Liver (tissue), 9 donors: ENCODE data around the gene WSCD2. TPM values are rescaled to one million over a fixed set of nuclear protein-coding genes. Genes with fewer than 3 reads are reported as not detected.

ENCODE experiments used
- DNase-seq: peaks from one replicate; pipeline ENCODE4 v3.0.0-alpha.2; 2017; ENCODE audit warnings: low spot score
- H3K27ac ChIP-seq, 2 donors: one replicate each; pipeline ENCODE4 v1.7.0; 2013; ENCODE audit warnings: inconsistent platforms in 2 of 2, low read length in 2 of 2, control low read depth in 1 of 2, low read depth in 1 of 2, mild to moderate bottlenecking in 1 of 2
- H3K27me3 ChIP-seq, 4 donors: one replicate each; pipeline versions ENCODE4 v1.6.1 to v1.7.0; 2013; ENCODE audit warnings: low read length in 3 of 4, inconsistent platforms in 1 of 4, mild to moderate bottlenecking in 1 of 4, moderate library complexity in 1 of 4; ENCODE audit not compliant: control insufficient read depth in 4 of 4, insufficient read depth in 4 of 4
- H3K36me3 ChIP-seq, 4 donors: one replicate each; pipeline versions ENCODE4 v1.6.1 to v1.7.0; 2013; ENCODE audit warnings: low read length in 3 of 4, mild to moderate bottlenecking in 3 of 4, low read depth in 1 of 4, moderate library complexity in 1 of 4; ENCODE audit not compliant: control insufficient read depth in 4 of 4, insufficient read depth in 3 of 4
- H3K4me1 ChIP-seq, 4 donors: one replicate each; pipeline versions ENCODE4 v1.6.1 to v1.7.0; 2013; ENCODE audit warnings: low read length in 3 of 4, mild to moderate bottlenecking in 3 of 4, moderate library complexity in 1 of 4; ENCODE audit not compliant: control insufficient read depth in 4 of 4, insufficient read depth in 4 of 4
- H3K4me3 ChIP-seq, 3 donors: one replicate each; pipeline versions ENCODE4 v1.6.1 to v1.7.0; 2013; ENCODE audit warnings: low read length in 3 of 3, control low read depth in 1 of 3, low read depth in 1 of 3, mild to moderate bottlenecking in 1 of 3
- H3K9ac ChIP-seq, 2 donors: one replicate each; pipeline ENCODE4 v1.7.0; 2013; ENCODE audit warnings: low read length in 2 of 2, mild to moderate bottlenecking in 2 of 2, moderate library complexity in 2 of 2, control low read depth in 1 of 2, low read depth in 1 of 2
- H3K9me3 ChIP-seq, 4 donors: one replicate each; pipeline versions ENCODE4 v1.6.1 to v1.7.0; 2013; ENCODE audit warnings: low read length in 3 of 4; ENCODE audit not compliant: control insufficient read depth in 4 of 4
- CTCF ChIP-seq: fragments of 150-350 bp; IDR thresholded peaks from 2 replicates; pipeline ENCODE4 v1.5.1; 2017; ENCODE audit warnings: improper control_type of control experiment, low read depth, low read length; ENCODE audit not compliant: missing input control
- EGR1 ChIP-seq, 2 donors: IDR thresholded peaks; 2 replicates each; pipeline ENCODE4 v1.6.1; 2016 to 2018; ENCODE audit warnings: antibody characterized with exemption in 2 of 2, low read depth in 2 of 2
- FOXA1 ChIP-seq: IDR thresholded peaks from 2 replicates; pipeline ENCODE4 v1.6.1; 2016; ENCODE audit warnings: antibody characterized with exemption
- GABPA ChIP-seq, 2 donors: IDR thresholded peaks in 1 of 2; conservative IDR thresholded peaks in 1 of 2; 2 replicates each; pipeline ENCODE4 v1.6.1; 2016; ENCODE audit warnings: antibody characterized with exemption in 2 of 2, mild to moderate bottlenecking in 1 of 2, moderate library complexity in 1 of 2
- HNF4A ChIP-seq, 2 donors: conservative IDR thresholded peaks; 2 replicates each; pipeline ENCODE4 v1.6.1; 2016; ENCODE audit warnings: antibody characterized with exemption in 2 of 2, mild to moderate bottlenecking in 2 of 2
- HNF4G ChIP-seq: IDR thresholded peaks from 2 replicates; pipeline ENCODE4 v1.6.1; 2016; ENCODE audit warnings: antibody characterized with exemption
- JUND ChIP-seq, 2 donors: IDR thresholded peaks; 2 replicates each; pipeline ENCODE4 v1.6.1; 2016; ENCODE audit warnings: antibody characterized with exemption in 2 of 2
- MAX ChIP-seq: IDR thresholded peaks from 2 replicates; pipeline ENCODE4 v1.6.1; 2016; ENCODE audit warnings: antibody characterized with exemption
- NR2F2 ChIP-seq: IDR thresholded peaks from 2 replicates; pipeline ENCODE4 v1.6.1; 2016; ENCODE audit warnings: antibody characterized with exemption
- RAD21 ChIP-seq, 2 donors: IDR thresholded peaks; 2 replicates each; pipeline ENCODE4 v1.6.1; 2016; ENCODE audit warnings: antibody characterized with exemption in 2 of 2, mild to moderate bottlenecking in 2 of 2
- RXRA ChIP-seq, 2 donors: IDR thresholded peaks; 2 replicates each; pipeline ENCODE4 v1.6.1; 2017 to 2018; ENCODE audit warnings: antibody characterized with exemption in 2 of 2, mild to moderate bottlenecking in 1 of 2
- SP1 ChIP-seq: IDR thresholded peaks from 2 replicates; pipeline ENCODE4 v1.6.1; 2018; ENCODE audit warnings: antibody characterized with exemption, mild to moderate bottlenecking
- TAF1 ChIP-seq: conservative IDR thresholded peaks from 2 replicates; pipeline ENCODE4 v1.6.1; 2016; ENCODE audit warnings: antibody characterized with exemption, mild to moderate bottlenecking
- YY1 ChIP-seq: IDR thresholded peaks from 2 replicates; pipeline ENCODE4 v1.6.1; 2016; ENCODE audit warnings: antibody characterized with exemption, mild to moderate bottlenecking
- WGBS: extraction: QIAGEN DNeasy Blood & Tissue Kit; methylation state at CpG from one replicate; pipeline ENCODE4 v1.1.7; 2013; 5-methylcytosine and 5-hydroxymethylcytosine counted together
- polyA plus RNA-seq, 2 donors: library from polyadenylated mRNA; stranded (reverse) in 1 of 2; unstranded in 1 of 2; fragments of 200-250 nt in 1 of 2; fragments of >200 nt in 1 of 2; fragmentation: Nextera tagmentation in 1 of 2; extraction: Ambion mirVana in 1 of 2; gene quantifications; one replicate each; pipeline versions ENCODE4 v1.2.1 to v1.2.3, GENCODE V29; 2013 to 2015
- total RNA-seq, 2 donors: library from RNA; depleted of rRNA; stranded (reverse); fragments of >200 nt; gene quantifications; one replicate each; pipeline ENCODE4 v1.2.3, GENCODE V29; 2014
- TF ChIP-seq, protein P1 (sequence below): IDR thresholded peaks from 2 replicates; pipeline ENCODE4 v1.6.1; 2016; ENCODE audit warnings: antibody characterized with exemption
- TF ChIP-seq, protein P2 (sequence below): IDR thresholded peaks from 2 replicates; pipeline ENCODE4 v1.6.1; 2016; ENCODE audit warnings: antibody characterized with exemption
- TF ChIP-seq, protein P3 (sequence below): IDR thresholded peaks from 2 replicates; pipeline ENCODE4 v1.6.1; 2016; ENCODE audit warnings: antibody characterized with exemption, mild to moderate bottlenecking
- donor health status: healthy.
- donor health status: healthy.
- donor health status: healthy.
- donor health status: healthy.
- donor health status: healthy.

The WSCD2 gene
- total and polyA plus RNA-seq, 4 donors, result under 0.01 to 0.09 (median 0.05) TPM; not detected in 1

DNA sequence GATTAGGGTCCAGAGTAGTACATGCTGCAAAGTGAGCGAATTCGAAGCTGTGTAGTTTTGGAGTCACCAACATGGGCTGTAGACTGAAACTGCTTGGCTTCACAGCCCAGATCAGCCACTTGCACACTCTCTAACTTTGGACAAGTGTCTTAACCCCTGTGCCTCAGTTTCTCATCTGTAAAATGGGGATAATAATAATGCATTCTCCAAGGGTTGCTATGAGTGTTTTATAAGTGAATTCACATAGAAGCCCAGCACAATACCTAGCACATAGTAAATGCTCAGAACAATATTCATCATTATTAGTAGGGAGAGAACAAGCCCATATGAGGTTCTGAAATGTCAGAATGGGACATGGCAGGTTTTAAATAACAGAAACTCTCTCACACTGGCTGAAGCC is 10.4 kb downstream of the WSCD2 start:
- Histone ChIP-seq H3K27me3 (peaks cover 0 to 5% (median 0%) of the 10 kb centered on the region in 4 donors), H3K36me3 (no peaks in the 10 kb centered on the region), H3K4me3 (no peak overlapping the region), H3K4me1 (no peaks in the 10 kb centered on the region), H3K9ac (no peak overlapping the region), H3K9me3 (peaks cover 0 to under 1% (median 0%) of the 10 kb centered on the region in 4 donors), H3K27ac (no peak overlapping the region)
- DNase-seq, result no peak
- 90% methylated on average over 2 of the region's 2 CpGs for WGBS
- no peak for TF ChIP-seq CTCF
- TF ChIP-seq HNF4A (conservative IDR thresholded peaks at IDR 0.05), result no peak
- no peak for TF ChIP-seq FOXA1
- TF ChIP-seq SP1, result no peak
- TF ChIP-seq TAF1, result no peak
- TF ChIP-seq, protein P1, sequence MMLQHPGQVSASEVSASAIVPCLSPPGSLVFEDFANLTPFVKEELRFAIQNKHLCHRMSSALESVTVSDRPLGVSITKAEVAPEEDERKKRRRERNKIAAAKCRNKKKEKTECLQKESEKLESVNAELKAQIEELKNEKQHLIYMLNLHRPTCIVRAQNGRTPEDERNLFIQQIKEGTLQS, result no peak
- TF ChIP-seq NR2F2, result no peak
- TF ChIP-seq RXRA (IDR thresholded peaks at IDR 0.05), result no peak
- TF ChIP-seq GABPA (IDR thresholded peaks at IDR 0.05 in 1 of 2, conservative IDR thresholded peaks at IDR 0.05 in 1 of 2), result no peak
- TF ChIP-seq, protein P2, sequence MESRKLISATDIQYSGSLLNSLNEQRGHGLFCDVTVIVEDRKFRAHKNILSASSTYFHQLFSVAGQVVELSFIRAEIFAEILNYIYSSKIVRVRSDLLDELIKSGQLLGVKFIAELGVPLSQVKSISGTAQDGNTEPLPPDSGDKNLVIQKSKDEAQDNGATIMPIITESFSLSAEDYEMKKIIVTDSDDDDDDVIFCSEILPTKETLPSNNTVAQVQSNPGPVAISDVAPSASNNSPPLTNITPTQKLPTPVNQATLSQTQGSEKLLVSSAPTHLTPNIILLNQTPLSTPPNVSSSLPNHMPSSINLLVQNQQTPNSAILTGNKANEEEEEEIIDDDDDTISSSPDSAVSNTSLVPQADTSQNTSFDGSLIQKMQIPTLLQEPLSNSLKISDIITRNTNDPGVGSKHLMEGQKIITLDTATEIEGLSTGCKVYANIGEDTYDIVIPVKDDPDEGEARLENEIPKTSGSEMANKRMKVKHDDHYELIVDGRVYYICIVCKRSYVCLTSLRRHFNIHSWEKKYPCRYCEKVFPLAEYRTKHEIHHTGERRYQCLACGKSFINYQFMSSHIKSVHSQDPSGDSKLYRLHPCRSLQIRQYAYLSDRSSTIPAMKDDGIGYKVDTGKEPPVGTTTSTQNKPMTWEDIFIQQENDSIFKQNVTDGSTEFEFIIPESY, result no peak
- TF ChIP-seq JUND (IDR thresholded peaks at IDR 0.05), result no peak
- TF ChIP-seq EGR1 (IDR thresholded peaks at IDR 0.05; ENCODE audit: low read depth in 2 of 2), result no peak

DNA sequence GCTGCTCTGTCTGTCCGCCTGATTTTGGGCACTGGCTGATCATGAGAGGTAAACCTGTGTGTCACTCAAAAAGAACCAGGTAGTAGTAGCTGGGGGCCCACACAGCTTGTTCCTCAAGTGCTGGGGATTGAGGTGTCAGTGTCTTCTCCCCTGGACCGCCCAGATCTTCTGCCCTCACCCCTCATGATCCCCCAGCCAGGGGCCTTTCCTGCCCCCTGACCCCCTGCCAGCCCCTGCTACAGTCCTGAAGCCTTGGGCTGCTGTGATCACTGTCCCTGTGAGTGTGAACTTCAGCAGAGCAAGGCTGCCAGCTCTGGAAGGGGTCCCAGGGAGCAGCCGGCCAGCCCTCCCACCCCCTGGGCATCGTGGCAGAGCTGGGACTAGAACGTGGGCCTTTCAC is 11.4 kb downstream of the WSCD2 start:
- no peaks in the 10 kb centered on the region for H3K4me1 ChIP-seq
- peaks cover 0 to 5% (median 2%) of the 10 kb centered on the region in 4 donors for H3K27me3 ChIP-seq
- H3K9me3 ChIP-seq, result no peaks in the 10 kb centered on the region
- H3K4me3 ChIP-seq, result no peak overlapping the region
- H3K9ac ChIP-seq, result no peak overlapping the region
- no peak for TF ChIP-seq RXRA (IDR thresholded peaks at IDR 0.05)
- no peak for TF ChIP-seq JUND (IDR thresholded peaks at IDR 0.05)
- no peak for TF ChIP-seq RAD21 (IDR thresholded peaks at IDR 0.05)
- no peak for TF ChIP-seq HNF4A (conservative IDR thresholded peaks at IDR 0.05)
- WGBS, result 63% methylated on average over 5 of the region's 5 CpGs
- DNase-seq, result no peak
- H3K36me3 ChIP-seq, result no peaks in the 10 kb centered on the region
- no peak overlapping the region for H3K27ac ChIP-seq

GRCh38 chr12:108141600-108142130 is 12.6 kb downstream of the WSCD2 start:
- DNase-seq, result no peak
- peaks cover 0 to 5% (median 2%) of the 10 kb centered on the region in 4 donors for H3K27me3 ChIP-seq
- no peak overlapping the region for H3K27ac ChIP-seq
- no peaks in the 10 kb centered on the region for H3K9me3 ChIP-seq
- 55% methylated on average over 4 of the region's 4 CpGs for WGBS
- H3K4me1 ChIP-seq, result no peaks in the 10 kb centered on the region
- H3K36me3 ChIP-seq, result no peaks in the 10 kb centered on the region
- H3K4me3 ChIP-seq, result no peak overlapping the region
- no peak overlapping the region for H3K9ac ChIP-seq
- TF ChIP-seq TAF1 (no peak), EGR1 (IDR thresholded peaks at IDR 0.05; ENCODE audit: low read depth in 2 of 2) (no peak), CTCF (no peak), RAD21 (IDR thresholded peaks at IDR 0.05) (no peak), NR2F2 (no peak), YY1 (no peak), HNF4G (no peak), HNF4A (conservative IDR thresholded peaks at IDR 0.05) (no peak), GABPA (IDR thresholded peaks at IDR 0.05 in 1 of 2, conservative IDR thresholded peaks at IDR 0.05 in 1 of 2) (no peak), FOXA1 (no peak), MAX (no peak)
- TF ChIP-seq, protein P3, sequence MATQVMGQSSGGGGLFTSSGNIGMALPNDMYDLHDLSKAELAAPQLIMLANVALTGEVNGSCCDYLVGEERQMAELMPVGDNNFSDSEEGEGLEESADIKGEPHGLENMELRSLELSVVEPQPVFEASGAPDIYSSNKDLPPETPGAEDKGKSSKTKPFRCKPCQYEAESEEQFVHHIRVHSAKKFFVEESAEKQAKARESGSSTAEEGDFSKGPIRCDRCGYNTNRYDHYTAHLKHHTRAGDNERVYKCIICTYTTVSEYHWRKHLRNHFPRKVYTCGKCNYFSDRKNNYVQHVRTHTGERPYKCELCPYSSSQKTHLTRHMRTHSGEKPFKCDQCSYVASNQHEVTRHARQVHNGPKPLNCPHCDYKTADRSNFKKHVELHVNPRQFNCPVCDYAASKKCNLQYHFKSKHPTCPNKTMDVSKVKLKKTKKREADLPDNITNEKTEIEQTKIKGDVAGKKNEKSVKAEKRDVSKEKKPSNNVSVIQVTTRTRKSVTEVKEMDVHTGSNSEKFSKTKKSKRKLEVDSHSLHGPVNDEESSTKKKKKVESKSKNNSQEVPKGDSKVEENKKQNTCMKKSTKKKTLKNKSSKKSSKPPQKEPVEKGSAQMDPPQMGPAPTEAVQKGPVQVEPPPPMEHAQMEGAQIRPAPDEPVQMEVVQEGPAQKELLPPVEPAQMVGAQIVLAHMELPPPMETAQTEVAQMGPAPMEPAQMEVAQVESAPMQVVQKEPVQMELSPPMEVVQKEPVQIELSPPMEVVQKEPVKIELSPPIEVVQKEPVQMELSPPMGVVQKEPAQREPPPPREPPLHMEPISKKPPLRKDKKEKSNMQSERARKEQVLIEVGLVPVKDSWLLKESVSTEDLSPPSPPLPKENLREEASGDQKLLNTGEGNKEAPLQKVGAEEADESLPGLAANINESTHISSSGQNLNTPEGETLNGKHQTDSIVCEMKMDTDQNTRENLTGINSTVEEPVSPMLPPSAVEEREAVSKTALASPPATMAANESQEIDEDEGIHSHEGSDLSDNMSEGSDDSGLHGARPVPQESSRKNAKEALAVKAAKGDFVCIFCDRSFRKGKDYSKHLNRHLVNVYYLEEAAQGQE, result no peak
